ENCODE measurements around the gene TPSAB1. TPM values are rescaled to one million over a fixed set of nuclear protein-coding genes. Genes with fewer than 3 reads are reported as not detected.

Gene TPSAB1
- total RNA-seq, 3 donors from 2014 or later = 7.8 to 51.7 (median 46.2) TPM

GRCh38 chr16:1289477-1289866, 49.0 kb downstream of the TPSAB1 start:
- H3K9me3 ChIP-seq = no peaks in the 10 kb centered on the region
- ATAC-seq (no peak), DNase-seq (no peak)
- no peak overlapping the region for H3K4me3 ChIP-seq
- no peaks in the 10 kb centered on the region for H3K36me3 ChIP-seq (ENCODE audit: low read depth)
- no peaks in the 10 kb centered on the region for H3K4me1 ChIP-seq (ENCODE audit: low read depth)
- intact Hi-C loops (cut with DNase I, micrococcal nuclease) = no loop called here
- TF ChIP-seq, protein P1, sequence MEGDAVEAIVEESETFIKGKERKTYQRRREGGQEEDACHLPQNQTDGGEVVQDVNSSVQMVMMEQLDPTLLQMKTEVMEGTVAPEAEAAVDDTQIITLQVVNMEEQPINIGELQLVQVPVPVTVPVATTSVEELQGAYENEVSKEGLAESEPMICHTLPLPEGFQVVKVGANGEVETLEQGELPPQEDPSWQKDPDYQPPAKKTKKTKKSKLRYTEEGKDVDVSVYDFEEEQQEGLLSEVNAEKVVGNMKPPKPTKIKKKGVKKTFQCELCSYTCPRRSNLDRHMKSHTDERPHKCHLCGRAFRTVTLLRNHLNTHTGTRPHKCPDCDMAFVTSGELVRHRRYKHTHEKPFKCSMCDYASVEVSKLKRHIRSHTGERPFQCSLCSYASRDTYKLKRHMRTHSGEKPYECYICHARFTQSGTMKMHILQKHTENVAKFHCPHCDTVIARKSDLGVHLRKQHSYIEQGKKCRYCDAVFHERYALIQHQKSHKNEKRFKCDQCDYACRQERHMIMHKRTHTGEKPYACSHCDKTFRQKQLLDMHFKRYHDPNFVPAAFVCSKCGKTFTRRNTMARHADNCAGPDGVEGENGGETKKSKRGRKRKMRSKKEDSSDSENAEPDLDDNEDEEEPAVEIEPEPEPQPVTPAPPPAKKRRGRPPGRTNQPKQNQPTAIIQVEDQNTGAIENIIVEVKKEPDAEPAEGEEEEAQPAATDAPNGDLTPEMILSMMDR (IDR thresholded peaks at IDR 0.05) = no peak

- intact Hi-C loops (cut with DNase I, micrococcal nuclease) = no loop called here
- ATAC-seq = no peak
- TF ChIP-seq, protein P1 (IDR thresholded peaks at IDR 0.05) = no peak
- H3K4me1 ChIP-seq (ENCODE audit: low read depth) = no peaks in the 10 kb centered on the region
- no peak for DNase-seq
- no peak overlapping the region for H3K4me3 ChIP-seq
- H3K9me3 ChIP-seq = no peaks in the 10 kb centered on the region
- H3K36me3 ChIP-seq (ENCODE audit: low read depth) = no peaks in the 10 kb centered on the region
These were observed 49.6 kb downstream of the TPSAB1 start for GRCh38 chr16:1290063-1290501.

DNA sequence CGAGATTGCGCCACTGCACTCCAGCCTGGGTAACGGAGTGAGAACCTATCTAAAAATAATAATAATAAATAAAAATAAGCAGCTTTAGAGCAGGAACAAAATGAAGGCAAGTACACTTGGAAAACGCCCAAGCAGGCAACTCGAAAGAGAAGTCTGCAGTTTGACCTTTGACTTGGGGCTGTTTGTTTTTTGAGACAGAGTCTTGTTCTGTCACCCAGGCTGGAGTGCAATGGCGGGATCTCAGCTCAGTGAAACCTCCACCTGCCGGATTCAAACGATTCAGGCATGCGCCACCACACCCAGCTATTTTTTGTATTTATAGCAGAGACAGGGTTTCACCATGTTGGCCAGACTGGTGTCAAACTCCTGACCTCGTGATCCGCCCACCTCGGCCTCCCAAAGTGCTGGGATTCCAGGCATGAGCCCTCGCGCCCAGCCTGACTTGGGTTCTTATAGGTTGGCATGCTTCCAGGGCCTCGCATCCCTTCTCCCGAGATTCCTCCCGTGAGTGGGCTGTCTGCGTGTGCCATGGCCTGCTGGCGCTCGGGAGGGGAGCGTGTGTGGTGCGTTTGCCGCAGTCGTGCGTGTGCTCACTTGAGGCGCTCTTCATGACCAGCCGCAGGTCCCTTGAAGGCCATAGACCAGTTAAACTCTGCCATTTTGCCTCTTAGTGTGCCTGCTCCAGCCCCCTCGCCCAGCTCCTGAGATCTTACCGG, 50.5 kb downstream of the TPSAB1 start:
- DNase-seq (peak in 1 of 3 donors; percentile 42), ATAC-seq (peak; percentile 56)
- Histone ChIP-seq H3K4me1 (ENCODE audit: low read depth) (no peaks in the 10 kb centered on the region), H3K36me3 (ENCODE audit: low read depth) (no peaks in the 10 kb centered on the region), H3K9me3 (no peaks in the 10 kb centered on the region), H3K4me3 (no peak overlapping the region)
- intact Hi-C loops (cut with DNase I, micrococcal nuclease) = no loop called here
- TF ChIP-seq, protein P1 (IDR thresholded peaks at IDR 0.05) = no peak

- intact Hi-C loops (cut with DNase I, micrococcal nuclease) = no loop called here
- TF ChIP-seq, protein P1 (IDR thresholded peaks at IDR 0.05) = no peak
- H3K9me3 ChIP-seq = no peaks in the 10 kb centered on the region
- H3K4me3 ChIP-seq = no peak overlapping the region
- H3K36me3 ChIP-seq (ENCODE audit: low read depth) = no peaks in the 10 kb centered on the region
- ATAC-seq (peak; percentile 23), DNase-seq (no peak)
- no peaks in the 10 kb centered on the region for H3K4me1 ChIP-seq (ENCODE audit: low read depth)
These were observed 51.1 kb downstream of the TPSAB1 start for GRCh38 chr16:1291576-1291974.

Other genes with a start within 250 kb of the TPSAB1 start
- not detected for gene SSTR5, start 168.0 kb upstream of the TPSAB1 start, total RNA-seq
- not detected for gene C1QTNF8, start 144.5 kb upstream of the TPSAB1 start, total RNA-seq
- 100 to 1,000 TPM in 1 of 3 donors, 1 to 10 TPM in 2; 6.0 to 160 (median 9.5) TPM for gene CACNA1H, start 87.6 kb upstream of the TPSAB1 start, total RNA-seq
- gene TPSG1, start 15.4 kb upstream of the TPSAB1 start, total RNA-seq = 10 to 100 TPM; 23.3 to 61.3 (median 53.7) TPM
- gene TPSB2, start 10.5 kb upstream of the TPSAB1 start, total RNA-seq = 10 to 100 TPM in 1 of 3 donors, 1 to 10 TPM in 2; 3.7 to 21.0 (median 8.2) TPM
- 1 to 10 TPM in 1 of 3 donors, under 1 TPM in 2; 0.35 to 4.3 (median 0.58) TPM for gene TPSD1, start 15.4 kb downstream of the TPSAB1 start, total RNA-seq
- 100 to 1,000 TPM in 1 of 3 donors, 10 to 100 TPM in 2; 79.8 to 101 (median 96.9) TPM for gene UBE2I, start 68.9 kb downstream of the TPSAB1 start, total RNA-seq
- gene BAIAP3, start 92.9 kb downstream of the TPSAB1 start, total RNA-seq = 10 to 100 TPM in 1 of 3 donors, 1 to 10 TPM in 2; 5.6 to 14.6 (median 5.7) TPM
- gene TSR3, start 111.2 kb downstream of the TPSAB1 start, total RNA-seq = 10 to 100 TPM; 46.4 to 57.2 (median 54.1) TPM
- 10 to 100 TPM; 50.1 to 68.9 (median 57.3) TPM for gene GNPTG, start 111.2 kb downstream of the TPSAB1 start, total RNA-seq
- gene UNKL, start 174.0 kb downstream of the TPSAB1 start, total RNA-seq = 10 to 100 TPM; 16.2 to 36.5 (median 28.2) TPM
- 10 to 100 TPM; 10.3 to 14.4 (median 11.0) TPM for gene UQCC4, start 180.0 kb downstream of the TPSAB1 start, total RNA-seq
- under 1 TPM in 1 of 3 donors, not detected in 2; 0.34 TPM for gene PERCC1, start 190.4 kb downstream of the TPSAB1 start, total RNA-seq
- gene CCDC154, start 203.9 kb downstream of the TPSAB1 start, total RNA-seq = 1 to 10 TPM in 2 of 3 donors, under 1 TPM in 1; 0.43 to 2.4 (median 1.1) TPM
- gene CLCN7, start 234.3 kb downstream of the TPSAB1 start, total RNA-seq = 10 to 100 TPM; 59.3 to 98.1 (median 59.8) TPM
- gene PTX4, start 248.2 kb downstream of the TPSAB1 start, total RNA-seq = not detected